ENCODE data around the gene GALT. TPM values are rescaled to one million over a fixed set of nuclear protein-coding genes. Genes with fewer than 3 reads are reported as not detected.

The GALT gene
- total RNA-seq, 6 donors from 2014 or later, result 33.4 to 141 (median 44.3) TPM

GRCh38 chr9:34691936-34692315 lies 45.5 kb downstream of the GALT start:
- ATAC-seq (ENCODE audit: low FRiP score in 2 of 2), result no peak
- TF ChIP-seq POLR2AphosphoS5 (IDR thresholded peaks at IDR 0.05) (no peak), EP300 (IDR thresholded peaks at IDR 0.05) (no peak), POLR2A (IDR thresholded peaks at IDR 0.05) (no peak)
- 69 to 76% methylated on average over 5 of the region's 5 CpGs for WGBS, 2 donors
- H3K4me3 ChIP-seq, result no peak overlapping the region
- no peak overlapping the region for H3K27ac ChIP-seq
- no peaks in the 10 kb centered on the region for H3K27me3 ChIP-seq
- peaks cover 0 to 12% (median 3%) of the 10 kb centered on the region in 4 donors for H3K4me1 ChIP-seq
- no peaks in the 10 kb centered on the region for H3K36me3 ChIP-seq
- H3K9me3 ChIP-seq, result no peaks in the 10 kb centered on the region
- DNase-seq, result no peak

- TF ChIP-seq POLR2A (IDR thresholded peaks at IDR 0.05), result no peak
- TF ChIP-seq CTCF (IDR thresholded peaks at IDR 0.05), result no peak
- no peak for TF ChIP-seq EP300 (IDR thresholded peaks at IDR 0.05)
- TF ChIP-seq POLR2AphosphoS5 (IDR thresholded peaks at IDR 0.05), result no peak
- H3K4me1 ChIP-seq, result peaks cover 0 to 7% (median 3%) of the 10 kb centered on the region in 4 donors
- H3K27ac ChIP-seq, result no peak overlapping the region
- H3K9me3 ChIP-seq, result no peaks in the 10 kb centered on the region
- ATAC-seq (ENCODE audit: low FRiP score in 2 of 2) (no peak), DNase-seq (no peak)
- H3K27me3 ChIP-seq, result no peaks in the 10 kb centered on the region
- WGBS, 2 donors, result 68 to 79% methylated on average over 2 of the region's 2 CpGs
- H3K4me3 ChIP-seq, result no peak overlapping the region
- H3K36me3 ChIP-seq, result no peaks in the 10 kb centered on the region
These were observed 47.1 kb downstream of the GALT start for GRCh38 chr9:34693560-34693959.

GRCh38 chr9:34694811-34695210 lies 48.3 kb downstream of the GALT start:
- Histone ChIP-seq H3K27me3 (no peaks in the 10 kb centered on the region), H3K27ac (no peak overlapping the region), H3K4me3 (no peak overlapping the region), H3K9me3 (no peaks in the 10 kb centered on the region), H3K4me1 (peaks cover 0 to 7% (median 3%) of the 10 kb centered on the region in 4 donors), H3K36me3 (no peaks in the 10 kb centered on the region)
- ATAC-seq (ENCODE audit: low FRiP score in 2 of 2) (no peak), DNase-seq (no peak)
- TF ChIP-seq EP300 (IDR thresholded peaks at IDR 0.05) (no peak), POLR2A (IDR thresholded peaks at IDR 0.05) (no peak), POLR2AphosphoS5 (IDR thresholded peaks at IDR 0.05) (no peak), CTCF (IDR thresholded peaks at IDR 0.05) (no peak)

Small RNA genes within 50 kb of the gene (small RNA-seq; reads per million reads assigned to genes)
- 0 reads per million in 4 donors for gene CCL27

Other genes starting within 250 kb of the GALT start
- 10 to 100 TPM; 10.0 to 33.0 (median 15.2) TPM for gene FAM219A, start 188.1 kb upstream of the GALT start, total RNA-seq
- 10 to 100 TPM in 3 of 6 donors, 1 to 10 TPM in 2, under 1 TPM in 1; 0.37 to 39.8 (median 9.7) TPM for gene DNAI1, start 187.9 kb upstream of the GALT start, total RNA-seq
- gene ENHO, start 123.7 kb upstream of the GALT start, total RNA-seq, result 1 to 10 TPM in 1 of 6 donors, under 1 TPM in 2, not detected in 3; 0.40 to 1.4 (median 0.71) TPM
- gene CNTFR, start 57.0 kb upstream of the GALT start, total RNA-seq, result 1 to 10 TPM in 2 of 6 donors, under 1 TPM in 3, not detected in 1; 0.30 to 3.3 (median 0.69) TPM
- 10 to 100 TPM; 16.5 to 27.0 (median 21.7) TPM for gene RPP25L, start 34.6 kb upstream of the GALT start, total RNA-seq
- 10 to 100 TPM; 26.2 to 92.6 (median 68.1) TPM for gene DCTN3, start 26.2 kb upstream of the GALT start, total RNA-seq
- not detected for gene ARID3C, start 17.6 kb upstream of the GALT start, total RNA-seq
- gene SIGMAR1, start 8.9 kb upstream of the GALT start, total RNA-seq, result 10 to 100 TPM; 26.7 to 52.9 (median 43.0) TPM
- gene IL11RA, start 5.5 kb downstream of the GALT start, total RNA-seq, result 10 to 100 TPM; 14.5 to 49.2 (median 23.7) TPM
- gene CCL27, start 16.0 kb downstream of the GALT start, total RNA-seq, result 10 to 100 TPM in 1 of 6 donors, not detected in 5; 32.5 TPM
- gene CCL19, start 44.6 kb downstream of the GALT start, total RNA-seq, result 1 to 10 TPM in 3 of 6 donors, not detected in 3; 2.0 to 5.2 (median 5.2) TPM
- gene CCL21, start 63.5 kb downstream of the GALT start, total RNA-seq, result 10 to 100 TPM in 5 of 6 donors, 1 to 10 TPM in 1; 7.3 to 92.0 (median 79.5) TPM

All from upper lobe of left lung (tissue), 6 donors.